HG02759 (cell line): Measurements from ENCODE around the gene BEST2.

ENCODE experiments used
- ATAC-seq: cut with Tn5 transposase; IDR thresholded peaks from one replicate; pipeline ENCODE4 v1.9.1; 2021; ENCODE audit warnings: mild to moderate bottlenecking, moderate library complexity; ENCODE audit not compliant: unreplicated experiment

Gene BEST2

GRCh38 chr19:12727745-12728433 lies 23.7 kb upstream of the BEST2 start:
- no peak for ATAC-seq

- no peak for ATAC-seq
Observed at GRCh38 chr19:12730064-12730463, 21.5 kb upstream of the BEST2 start.

GRCh38 chr19:12731337-12731736 lies 20.3 kb upstream of the BEST2 start:
- ATAC-seq: no peak

- ATAC-seq: no peak
Observed at GRCh38 chr19:12733369-12734214, 18.0 kb upstream of the BEST2 start.

GRCh38 chr19:12736995-12737834 lies 14.4 kb upstream of the BEST2 start, which contains the start of gene GET3:
GET3 (plus strand) TSS chr19:12737497; CDS start chr19:12737506, 9 bp downstream.
- peak; percentile 68 for ATAC-seq

GRCh38 chr19:12737835-12738351 lies 13.7 kb upstream of the BEST2 start:
- no peak for ATAC-seq

- no peak for ATAC-seq
Observed at GRCh38 chr19:12745166-12745897, 6.3 kb upstream of the BEST2 start.

GRCh38 chr19:12748489-12748888 lies 3.1 kb upstream of the BEST2 start:
- no peak for ATAC-seq

- ATAC-seq: no peak
Observed at GRCh38 chr19:12749938-12750521, 1.6 kb upstream of the BEST2 start.

- no peak for ATAC-seq
Observed at GRCh38 chr19:12750851-12751250, 740 bp upstream of the BEST2 start.

GRCh38 chr19:12752056-12752781 lies 628 bp downstream of the BEST2 start:
- no peak for ATAC-seq

GRCh38 chr19:12754465-12755196 lies 3.0 kb downstream of the BEST2 start:
- no peak for ATAC-seq

- ATAC-seq: no peak
Observed at GRCh38 chr19:12756150-12756883, 4.7 kb downstream of the BEST2 start.

- no peak for ATAC-seq
Observed at GRCh38 chr19:12757544-12758274, 6.1 kb downstream of the BEST2 start.

- ATAC-seq: no peak
Observed at GRCh38 chr19:12759686-12760085, 8.1 kb downstream of the BEST2 start.

GRCh38 chr19:12763100-12763499 lies 11.5 kb downstream of the BEST2 start:
- no peak for ATAC-seq

- ATAC-seq: no peak
Observed at GRCh38 chr19:12764698-12765097, 13.1 kb downstream of the BEST2 start.
